PFSK-1 (cell line): ENCODE data around the gene TPT1. TPM values are rescaled to one million over a fixed set of nuclear protein-coding genes. Genes with fewer than 3 reads are reported as not detected.
A peak's percentile ranks its signal among the peaks of the same experiment; 100 is the strongest.

ENCODE experiments used
- FOXP2 ChIP-seq: optimal IDR thresholded peaks from 2 replicates; pipeline ENCODE3; 2011; ENCODE audit warnings: borderline replicate concordance, control low read depth, inconsistent platforms; ENCODE audit not compliant: insufficient read depth; ENCODE audit errors: extremely low read length, extremely low read depth
- POLR2AphosphoS5 ChIP-seq: IDR thresholded peaks from 2 replicates; pipeline ENCODE4 v1.6.1; 2012; ENCODE audit warnings: low read depth, mild to moderate bottlenecking, control low read depth, low read length, moderate library complexity
- SIN3A ChIP-seq: IDR thresholded peaks from 2 replicates; pipeline ENCODE4 v1.6.1; 2012; ENCODE audit warnings: mild to moderate bottlenecking, low read length, moderate library complexity, borderline replicate concordance; ENCODE audit not compliant: insufficient read depth
- TAF1 ChIP-seq: IDR thresholded peaks from 2 replicates; pipeline ENCODE4 v1.6.1; 2012; ENCODE audit warnings: low read length, control low read depth, borderline replicate concordance; ENCODE audit not compliant: insufficient read depth
- polyA plus RNA-seq: library from polyadenylated mRNA; unstranded; fragments of >200 nt; gene quantifications from one replicate; pipeline ENCODE4 v1.2.1, GENCODE V29; 2012; ENCODE audit warnings: low read depth, missing spikeins; ENCODE audit not compliant: insufficient read length
- TF ChIP-seq, protein P1 (sequence below), 2 experiments: IDR thresholded peaks; 2 replicates each; pipeline versions ENCODE4 v1.6.1 to v1.8.0; 2011 to 2012; ENCODE audit warnings: low read depth in 2 of 2, low read length in 2 of 2, control low read depth in 1 of 2, inconsistent platforms in 1 of 2, mild to moderate bottlenecking in 1 of 2, moderate library complexity in 1 of 2; ENCODE audit not compliant: insufficient read depth in 1 of 2

Gene TPT1
- polyA plus RNA-seq, result 3,387 TPM

DNA sequence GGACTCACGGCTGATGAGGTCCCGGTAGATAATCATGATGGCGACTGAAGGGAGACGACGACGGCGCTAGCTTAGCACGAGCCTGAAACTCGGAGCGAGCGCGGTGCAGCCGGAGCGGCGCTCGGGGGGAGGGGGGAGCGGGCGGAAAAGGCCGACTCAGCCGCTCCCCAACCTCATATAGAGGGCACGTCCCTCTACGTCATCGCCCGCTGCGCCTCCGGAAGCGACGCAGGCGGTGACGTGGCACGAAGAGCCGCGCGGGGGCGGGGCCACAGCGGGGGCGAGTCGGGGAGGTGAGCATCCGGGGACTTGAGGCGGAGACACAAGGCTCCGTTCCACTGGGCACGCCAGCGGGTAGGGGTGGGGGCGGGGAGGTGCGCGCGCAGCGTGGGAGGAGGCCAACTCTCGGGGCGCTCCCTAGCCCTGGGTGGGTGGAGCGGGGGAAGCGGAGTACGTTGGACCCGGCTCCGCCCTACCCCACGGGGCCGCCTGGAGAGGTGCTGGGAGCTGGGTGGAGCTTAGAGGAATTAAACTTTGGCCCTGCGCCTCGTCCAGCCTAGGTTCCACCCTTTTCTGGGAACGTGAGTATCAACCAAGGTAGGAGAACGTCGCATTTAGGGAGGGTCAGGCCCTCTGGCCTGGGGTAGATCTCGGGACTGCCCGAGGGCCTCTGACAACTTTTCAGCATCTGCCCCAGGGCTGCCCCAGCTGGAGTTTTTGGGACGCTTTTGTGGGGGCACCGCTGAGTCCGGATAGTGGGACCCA, at the start of gene TPT1:
TPT1 (minus strand) TSS at position 150 of the 765 bp plus-strand sequence; CDS start at position 36, 114 bp downstream.
- TF ChIP-seq FOXP2, result peak; percentile 77
- peak; percentile 63 for TF ChIP-seq POLR2AphosphoS5
- TF ChIP-seq SIN3A, result no peak
- TF ChIP-seq TAF1, result peak; percentile 75; the same call in 1 of the 2 replicates
- TF ChIP-seq, protein P1, sequence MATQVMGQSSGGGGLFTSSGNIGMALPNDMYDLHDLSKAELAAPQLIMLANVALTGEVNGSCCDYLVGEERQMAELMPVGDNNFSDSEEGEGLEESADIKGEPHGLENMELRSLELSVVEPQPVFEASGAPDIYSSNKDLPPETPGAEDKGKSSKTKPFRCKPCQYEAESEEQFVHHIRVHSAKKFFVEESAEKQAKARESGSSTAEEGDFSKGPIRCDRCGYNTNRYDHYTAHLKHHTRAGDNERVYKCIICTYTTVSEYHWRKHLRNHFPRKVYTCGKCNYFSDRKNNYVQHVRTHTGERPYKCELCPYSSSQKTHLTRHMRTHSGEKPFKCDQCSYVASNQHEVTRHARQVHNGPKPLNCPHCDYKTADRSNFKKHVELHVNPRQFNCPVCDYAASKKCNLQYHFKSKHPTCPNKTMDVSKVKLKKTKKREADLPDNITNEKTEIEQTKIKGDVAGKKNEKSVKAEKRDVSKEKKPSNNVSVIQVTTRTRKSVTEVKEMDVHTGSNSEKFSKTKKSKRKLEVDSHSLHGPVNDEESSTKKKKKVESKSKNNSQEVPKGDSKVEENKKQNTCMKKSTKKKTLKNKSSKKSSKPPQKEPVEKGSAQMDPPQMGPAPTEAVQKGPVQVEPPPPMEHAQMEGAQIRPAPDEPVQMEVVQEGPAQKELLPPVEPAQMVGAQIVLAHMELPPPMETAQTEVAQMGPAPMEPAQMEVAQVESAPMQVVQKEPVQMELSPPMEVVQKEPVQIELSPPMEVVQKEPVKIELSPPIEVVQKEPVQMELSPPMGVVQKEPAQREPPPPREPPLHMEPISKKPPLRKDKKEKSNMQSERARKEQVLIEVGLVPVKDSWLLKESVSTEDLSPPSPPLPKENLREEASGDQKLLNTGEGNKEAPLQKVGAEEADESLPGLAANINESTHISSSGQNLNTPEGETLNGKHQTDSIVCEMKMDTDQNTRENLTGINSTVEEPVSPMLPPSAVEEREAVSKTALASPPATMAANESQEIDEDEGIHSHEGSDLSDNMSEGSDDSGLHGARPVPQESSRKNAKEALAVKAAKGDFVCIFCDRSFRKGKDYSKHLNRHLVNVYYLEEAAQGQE (IDR thresholded peaks at IDR 0.05; ENCODE audit: insufficient read depth in 1 of 2, low read depth in 2 of 2, low read length in 2 of 2), result 0 out of 4 replicates have a peak, but pooled peaks of 1 of the 2 experiments have one; percentile 7

DNA sequence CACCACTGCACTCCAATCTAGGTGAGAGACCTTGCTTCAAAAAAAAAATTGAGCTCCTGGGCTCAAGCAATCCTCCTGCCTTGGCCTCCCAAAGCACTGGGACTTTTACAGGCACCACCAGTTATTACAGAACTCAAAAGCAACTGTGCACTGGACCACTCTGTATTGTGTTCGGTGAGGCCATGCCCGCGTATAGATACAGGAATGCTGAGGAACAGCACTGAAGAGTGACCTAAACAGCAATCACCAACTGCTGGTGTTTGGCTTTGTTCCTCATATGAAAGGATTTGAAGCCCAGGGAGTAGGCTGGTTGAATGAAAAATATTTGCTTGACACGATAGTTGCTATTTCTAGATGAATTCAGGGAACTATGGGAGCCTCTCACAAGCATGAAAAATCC, 47.7 kb upstream of the TPT1 start:
- no peak for TF ChIP-seq TAF1
- TF ChIP-seq POLR2AphosphoS5, result no peak
- TF ChIP-seq SIN3A, result no peak
- TF ChIP-seq, protein P1 (IDR thresholded peaks at IDR 0.05; ENCODE audit: insufficient read depth in 1 of 2, low read depth in 2 of 2, low read length in 2 of 2), result no peak
- no peak for TF ChIP-seq FOXP2

DNA sequence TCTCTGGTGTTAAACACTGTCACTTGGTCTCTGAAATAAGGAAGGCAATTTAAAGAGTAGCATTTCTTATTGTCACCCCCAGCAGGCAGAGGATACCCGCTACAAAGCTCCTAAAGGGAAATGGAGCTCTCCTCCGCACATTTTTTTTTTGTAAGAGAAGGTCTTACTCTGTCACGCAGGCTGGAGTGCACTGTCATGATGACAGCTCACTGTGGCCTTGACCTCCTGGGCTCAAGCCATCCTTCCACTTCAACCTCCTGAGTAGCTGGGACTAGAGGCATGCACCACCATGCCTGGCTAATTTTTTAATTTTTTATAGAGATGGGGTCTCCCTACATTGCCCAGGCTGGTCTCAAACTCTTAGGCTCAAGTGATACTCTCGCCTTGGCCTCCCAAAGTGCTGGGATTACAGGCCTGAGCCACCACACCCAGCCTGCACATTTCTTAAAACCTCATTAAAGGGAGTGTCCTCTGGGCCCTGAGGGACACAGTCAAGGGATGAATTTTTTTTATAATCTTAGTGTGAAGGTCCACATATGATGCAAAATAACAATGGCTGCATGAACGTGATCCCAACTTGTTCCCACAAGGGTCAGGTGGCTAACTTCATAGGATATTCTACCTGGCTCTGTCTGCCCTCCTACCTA, 45.0 kb upstream of the TPT1 start:
- TF ChIP-seq POLR2AphosphoS5 (no peak), TAF1 (no peak), SIN3A (no peak), FOXP2 (no peak)
- TF ChIP-seq, protein P1 (IDR thresholded peaks at IDR 0.05; ENCODE audit: insufficient read depth in 1 of 2, low read depth in 2 of 2, low read length in 2 of 2), result no peak

DNA sequence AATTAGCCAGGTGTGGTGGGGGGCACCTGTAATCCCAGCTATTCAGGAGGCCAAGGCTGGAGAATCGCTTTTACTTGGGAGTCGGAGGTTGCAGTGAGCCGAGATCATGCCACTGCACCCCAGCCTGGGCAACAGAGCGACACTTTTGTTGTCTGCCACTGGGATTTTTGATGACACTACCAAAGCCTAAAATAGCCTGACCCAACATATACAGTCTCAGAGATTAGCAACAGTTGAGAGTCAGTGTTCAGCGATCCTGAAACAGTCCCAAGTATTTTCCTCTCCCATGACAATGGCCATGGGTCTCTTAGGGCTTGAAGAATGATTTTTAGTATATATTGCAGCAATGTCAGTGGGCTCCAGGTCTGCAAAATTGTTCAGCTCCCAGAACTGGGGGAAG, 44.3 kb upstream of the TPT1 start:
- TF ChIP-seq SIN3A, result no peak
- no peak for TF ChIP-seq FOXP2
- TF ChIP-seq TAF1, result no peak
- TF ChIP-seq, protein P1 (IDR thresholded peaks at IDR 0.05; ENCODE audit: insufficient read depth in 1 of 2, low read depth in 2 of 2, low read length in 2 of 2), result no peak
- no peak for TF ChIP-seq POLR2AphosphoS5
